Activated CD4-positive, alpha-beta memory T cell treated with anti-CD3 and anti-CD28 coated beads, Interleukin-2, amount 10 ng/mL, durations not matched to agents 7 days and 5 days (primary cell): Measurements from ENCODE around the gene PTBP3. TPM values are rescaled to one million over a fixed set of nuclear protein-coding genes. Genes with fewer than 3 reads are reported as not detected.

Experiments used
- CTCF ChIA-PET: fragments of 350-600 bp; sonication (Branson Sonifier 250); formaldehyde crosslinking; loops from one replicate; lab custom pipeline; 2021; ENCODE audit warnings: antibody characterized with exemption, inconsistent platforms; lab: Charles Lee
- POLR2A ChIA-PET: fragments of 350-600 bp; sonication (Branson Sonifier 250); formaldehyde crosslinking; loops from one replicate; lab custom pipeline; 2021; ENCODE audit warnings: antibody characterized with exemption; lab: Charles Lee
- DNase-seq: peaks from one replicate; pipeline ENCODE4 v3.0.0-alpha.2; 2020
- H3K27ac Mint-ChIP-seq: one replicate; pipeline ENCODE4 v1.8.0; 2021; ENCODE audit warnings: mild to moderate bottlenecking, mixed read lengths
- H3K27me3 Mint-ChIP-seq: one replicate; pipeline ENCODE4 v1.8.0; 2021; ENCODE audit warnings: mixed read lengths
- H3K36me3 Mint-ChIP-seq: one replicate; pipeline ENCODE4 v1.8.0; 2021; ENCODE audit warnings: low read depth, mixed read lengths
- H3K4me1 Mint-ChIP-seq: one replicate; pipeline ENCODE4 v1.8.0; 2021; ENCODE audit warnings: mixed read lengths
- H3K4me3 Mint-ChIP-seq: one replicate; pipeline ENCODE4 v1.8.0; 2021; ENCODE audit warnings: mild to moderate bottlenecking, mixed read lengths
- H3K9me3 Mint-ChIP-seq: one replicate; pipeline ENCODE4 v1.8.0; 2021; ENCODE audit warnings: mixed read lengths
- total RNA-seq, 2 experiments: library from RNA; stranded (reverse); gene quantifications; one replicate each; pipeline ENCODE4 v1.2.3, GENCODE V29; 2021

PTBP3 gene
- total RNA-seq, 2 experiments from 2014 or later, result 177 TPM

- peaks cover 12% of the 10 kb centered on the region for H3K9me3 Mint-ChIP-seq
- CTCF ChIA-PET, result interaction anchor here (0.6 to 1.8 kb wide), 2 partner anchors 25 to 261 kb away, joined by 4 read pairs; no protein-coding TSS in a partner anchor
- H3K27ac Mint-ChIP-seq, result no peak overlapping the region
- H3K36me3 Mint-ChIP-seq, result peaks cover 20% of the 10 kb centered on the region
- POLR2A ChIA-PET, result no interaction called here
- peaks cover 5% of the 10 kb centered on the region for H3K27me3 Mint-ChIP-seq
- DNase-seq, result no peak
- no peak overlapping the region for H3K4me3 Mint-ChIP-seq
- H3K4me1 Mint-ChIP-seq, result peaks cover 10% of the 10 kb centered on the region
Measured at GRCh38 chr9:112187404-112187803, 146.0 kb downstream of the PTBP3 start.

- no peak overlapping the region for H3K27ac Mint-ChIP-seq
- peaks cover 13% of the 10 kb centered on the region for H3K9me3 Mint-ChIP-seq
- no peak for DNase-seq
- H3K4me1 Mint-ChIP-seq, result peaks cover 12% of the 10 kb centered on the region
- ChIA-PET CTCF (interaction anchor here (0.6 to 1.8 kb wide), 3 partner anchors 25 to 260 kb away, joined by 3 to 4 read pairs (median 4); no protein-coding TSS in a partner anchor), POLR2A (interaction anchor here (0.5 to 2.0 kb wide), 2 partner anchors 10 to 48 kb away, joined by 3 to 8 read pairs; no protein-coding TSS in a partner anchor)
- H3K4me3 Mint-ChIP-seq, result no peak overlapping the region
- peaks cover 20% of the 10 kb centered on the region for H3K36me3 Mint-ChIP-seq
- H3K27me3 Mint-ChIP-seq, result peaks cover 5% of the 10 kb centered on the region
Measured at GRCh38 chr9:112186695-112187094, 146.7 kb downstream of the PTBP3 start.

- CTCF ChIA-PET, result interaction anchor here (0.6 kb wide), 1 partner anchor 163 kb away, joined by 3 read pairs; no protein-coding TSS in a partner anchor
- peaks cover 15% of the 10 kb centered on the region for H3K36me3 Mint-ChIP-seq
- H3K4me1 Mint-ChIP-seq, result peaks cover 27% of the 10 kb centered on the region
- H3K27ac Mint-ChIP-seq, result no peak overlapping the region
- POLR2A ChIA-PET, result interaction anchor here (1.0 to 2.0 kb wide), 6 partner anchors 9 to 51 kb away, joined by 3 to 8 read pairs (median 4); partner anchors contain the start of gene SUSD1
- no peak for DNase-seq
- H3K27me3 Mint-ChIP-seq, result peaks cover 5% of the 10 kb centered on the region
- peaks cover 13% of the 10 kb centered on the region for H3K9me3 Mint-ChIP-seq
- H3K4me3 Mint-ChIP-seq, result no peak overlapping the region
Measured at GRCh38 chr9:112184946-112185345, 148.5 kb downstream of the PTBP3 start.

GRCh38 chr9:112184221-112184620 lies 149.2 kb downstream of the PTBP3 start:
- no peak overlapping the region for H3K4me3 Mint-ChIP-seq
- peaks cover 13% of the 10 kb centered on the region for H3K9me3 Mint-ChIP-seq
- peaks cover 15% of the 10 kb centered on the region for H3K36me3 Mint-ChIP-seq
- DNase-seq, result no peak
- H3K27ac Mint-ChIP-seq, result no peak overlapping the region
- peaks cover 32% of the 10 kb centered on the region for H3K4me1 Mint-ChIP-seq
- CTCF ChIA-PET, result interaction anchor here (0.6 to 0.8 kb wide), 2 partner anchors 149 to 164 kb away, joined by 3 read pairs; partner anchors contain the start of gene PTBP3
- POLR2A ChIA-PET, result interaction anchor here (1.0 to 1.6 kb wide), 5 partner anchors 10 to 50 kb away, joined by 3 to 6 read pairs (median 3); partner anchors contain the start of gene SUSD1
- H3K27me3 Mint-ChIP-seq, result peaks cover 5% of the 10 kb centered on the region

GRCh38 chr9:112180387-112180881 lies 153.0 kb downstream of the PTBP3 start:
- Mint-ChIP-seq H3K36me3 (peaks cover 15% of the 10 kb centered on the region), H3K27ac (peak overlapping the region; percentile 84)
- POLR2A ChIA-PET, result interaction anchor here (0.8 to 3.8 kb wide), 8 partner anchors 12 to 198 kb away, joined by 3 to 20 read pairs (median 4); partner anchors contain the start of gene PTBP3

GRCh38 chr9:112179816-112180215 lies 153.6 kb downstream of the PTBP3 start:
- Mint-ChIP-seq H3K27ac (peak overlapping the region; percentile 62), H3K27me3 (peaks cover 7% of the 10 kb centered on the region), H3K4me1 (peaks cover 67% of the 10 kb centered on the region), H3K36me3 (peaks cover 12% of the 10 kb centered on the region), H3K9me3 (peaks cover 11% of the 10 kb centered on the region), H3K4me3 (no peak overlapping the region)
- POLR2A ChIA-PET, result interaction anchor here (0.8 to 3.8 kb wide), 4 partner anchors 139 to 199 kb away, joined by 3 to 20 read pairs (median 3); partner anchors contain the start of gene PTBP3
- CTCF ChIA-PET, result no interaction called here
- no peak for DNase-seq

More at GRCh38 chr9:112180387-112180881, 153.0 kb downstream of the PTBP3 start:
- Mint-ChIP-seq H3K4me1 (peaks cover 64% of the 10 kb centered on the region), H3K27me3 (peaks cover 9% of the 10 kb centered on the region), H3K4me3 (peak overlapping the region; percentile 25), H3K9me3 (peaks cover 13% of the 10 kb centered on the region)
- CTCF ChIA-PET, result no interaction called here
- peak; percentile 75 for DNase-seq

- peaks cover 6% of the 10 kb centered on the region for H3K9me3 Mint-ChIP-seq
- H3K36me3 Mint-ChIP-seq, result peaks cover 21% of the 10 kb centered on the region
- DNase-seq, result peak; percentile 58
- CTCF ChIA-PET, result interaction anchor here (0.8 to 1.8 kb wide), 5 partner anchors 37 to 183 kb away, joined by 3 to 6 read pairs (median 3); partner anchors contain the start of gene PTBP3
- peaks cover 84% of the 10 kb centered on the region for H3K4me1 Mint-ChIP-seq
- POLR2A ChIA-PET, result interaction anchor here (0.7 to 5.8 kb wide), 12 partner anchors 8 to 203 kb away, joined by 3 to 49 read pairs (median 6); partner anchors contain the start of genes HSDL2 and PTBP3
- H3K27ac Mint-ChIP-seq, result peak overlapping the region; percentile 79
- peak overlapping the region; percentile 26 for H3K4me3 Mint-ChIP-seq
- H3K27me3 Mint-ChIP-seq, result peaks cover 7% of the 10 kb centered on the region
Measured at GRCh38 chr9:112176524-112176923, 156.9 kb downstream of the PTBP3 start.

- Mint-ChIP-seq H3K9me3 (peaks cover 6% of the 10 kb centered on the region), H3K27me3 (peaks cover 7% of the 10 kb centered on the region), H3K27ac (peak overlapping the region; percentile 79), H3K36me3 (peaks cover 25% of the 10 kb centered on the region), H3K4me1 (peaks cover 84% of the 10 kb centered on the region), H3K4me3 (peak overlapping the region; percentile 72)
- POLR2A ChIA-PET, result interaction anchor here (0.7 to 5.8 kb wide), 14 partner anchors 8 to 203 kb away, joined by 3 to 49 read pairs (median 5); partner anchors contain the start of genes HSDL2 and PTBP3
- CTCF ChIA-PET, result interaction anchor here (1.0 to 1.8 kb wide), 3 partner anchors 43 to 184 kb away, joined by 3 to 6 read pairs (median 3); partner anchors contain the start of gene PTBP3
- no peak for DNase-seq
Measured at GRCh38 chr9:112175796-112176315, 157.6 kb downstream of the PTBP3 start.

GRCh38 chr9:112174965-112175795 lies 158.2 kb downstream of the PTBP3 start, which contains the start of gene SUSD1:
Gene SUSD1 (minus strand): TSS chr9:112175297. CDS start chr9:112175235, 62 bp downstream.
- ChIA-PET CTCF (interaction anchor here (0.6 to 1.8 kb wide), 5 partner anchors 11 to 185 kb away, joined by 3 to 6 read pairs (median 5); no protein-coding TSS in a partner anchor), POLR2A (interaction anchor here (0.6 to 5.8 kb wide), 18 partner anchors 9 to 204 kb away, joined by 3 to 49 read pairs (median 4); partner anchors contain the start of genes HSDL2 and PTBP3)
- Mint-ChIP-seq H3K27ac (peak within 1 kb of the TSS; percentile 98), H3K4me3 (peak within 1 kb of the TSS; percentile 86), H3K27me3 (peaks cover 7% of the 10 kb centered on the region), H3K4me1 (peaks cover 80% of the 10 kb centered on the region), H3K36me3 (peaks cover 29% of the 10 kb centered on the region), H3K9me3 (peaks cover 6% of the 10 kb centered on the region)
- peak; percentile 50 for DNase-seq

GRCh38 chr9:112174222-112174964 lies 159.0 kb downstream of the PTBP3 start:
- Mint-ChIP-seq H3K27ac (peak overlapping the region; percentile 98), H3K4me3 (peak overlapping the region; percentile 86), H3K9me3 (peaks cover 6% of the 10 kb centered on the region), H3K4me1 (peaks cover 82% of the 10 kb centered on the region), H3K36me3 (peaks cover 31% of the 10 kb centered on the region), H3K27me3 (peaks cover 7% of the 10 kb centered on the region)
- peak; percentile 89 for DNase-seq
- ChIA-PET CTCF (interaction anchor here (0.6 to 1.5 kb wide), 4 partner anchors 11 to 77 kb away, joined by 3 to 5 read pairs (median 4); no protein-coding TSS in a partner anchor), POLR2A (interaction anchor here (0.6 to 5.8 kb wide), 14 partner anchors 10 to 205 kb away, joined by 3 to 49 read pairs (median 4); partner anchors contain the start of genes HSDL2 and PTBP3)
